ENCODE results near the gene GHRL.
"Not testable (repeated sequence)": the region's sequence is repeated elsewhere in the genome, so short reads cannot be mapped to it uniquely, and the experiment has no call there.

GHRL gene

DNA sequence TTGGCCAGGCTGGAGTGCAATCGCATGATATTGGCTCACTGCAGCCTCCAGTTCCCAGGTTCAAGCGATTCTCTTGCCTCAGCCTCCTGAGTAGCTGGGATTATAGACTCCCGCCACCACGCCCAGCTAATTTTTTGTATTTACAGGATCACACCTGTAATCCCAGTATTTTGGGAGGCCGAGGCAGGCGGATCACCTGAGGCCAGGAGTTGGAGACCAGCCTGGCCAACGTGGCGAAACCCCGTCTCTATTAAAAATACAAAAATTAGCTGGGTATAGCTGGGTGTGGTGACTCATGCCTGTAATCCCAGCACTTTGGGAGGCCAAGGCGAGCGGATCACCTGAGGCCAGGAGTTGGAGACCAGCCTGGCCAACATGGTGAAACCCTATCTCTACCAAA lies 20.3 kb downstream of the GHRL start:
- DNase-seq, result not testable (repeated sequence)

DNA sequence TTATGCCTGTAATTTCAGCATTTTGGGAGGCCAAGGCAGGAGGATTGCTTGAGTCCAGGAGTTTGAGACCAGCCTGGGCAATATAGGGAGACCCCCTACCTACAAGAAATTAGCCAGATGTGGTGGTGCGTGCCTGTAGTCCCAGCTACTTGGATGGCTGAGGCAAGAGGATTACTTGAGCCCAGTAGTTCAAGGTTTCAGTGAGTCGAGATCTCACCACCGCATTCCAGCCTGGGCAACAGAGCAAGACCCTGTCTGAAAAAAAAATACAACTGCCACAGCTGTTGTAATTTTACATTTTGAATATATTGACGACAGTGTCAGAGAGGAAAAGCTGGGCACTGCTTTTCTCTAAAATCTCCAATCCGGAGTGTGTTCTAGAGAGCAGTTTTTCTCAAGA lies 23.3 kb downstream of the GHRL start:
- DNase-seq, result no peak

DNA sequence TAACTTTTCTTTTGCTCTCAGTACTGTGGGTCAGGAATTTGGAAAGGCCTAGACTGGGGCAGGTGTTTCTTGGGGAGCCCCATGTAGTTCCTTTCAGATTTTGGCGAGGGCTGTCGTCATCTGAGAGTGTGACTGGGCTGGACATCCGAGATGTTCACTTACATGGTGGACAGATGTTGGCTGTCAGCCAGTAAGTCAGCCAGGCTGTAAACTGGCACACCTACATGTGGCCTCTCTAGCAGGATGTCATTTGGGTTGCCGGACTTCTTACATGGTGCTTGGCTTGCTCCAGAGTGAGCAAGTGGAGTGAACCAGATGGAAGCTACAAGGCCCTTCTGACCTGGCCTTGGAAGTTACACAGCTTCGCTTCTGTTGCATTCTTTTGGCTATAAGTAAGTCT lies 23.8 kb downstream of the GHRL start:
- no peak for DNase-seq

DNA sequence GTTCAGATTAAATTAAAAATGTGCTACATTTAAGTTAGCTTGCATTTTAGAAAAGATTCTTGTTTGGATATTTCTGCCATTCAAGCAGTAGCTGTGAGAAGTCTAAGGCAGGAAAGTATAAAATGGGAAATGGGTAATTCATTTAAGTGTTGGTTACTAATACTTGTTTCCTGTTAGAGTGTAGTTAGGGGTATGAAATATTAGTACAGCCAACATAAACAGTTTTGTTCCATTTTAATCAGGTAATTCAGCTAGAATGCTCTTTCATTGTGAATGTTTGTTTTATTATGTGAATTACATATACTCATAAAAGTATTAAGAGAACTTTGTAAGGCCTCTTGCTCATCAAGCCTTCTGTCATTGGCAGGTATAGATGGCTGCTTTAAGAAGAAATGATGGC lies 24.6 kb downstream of the GHRL start:
- no peak for DNase-seq

DNA sequence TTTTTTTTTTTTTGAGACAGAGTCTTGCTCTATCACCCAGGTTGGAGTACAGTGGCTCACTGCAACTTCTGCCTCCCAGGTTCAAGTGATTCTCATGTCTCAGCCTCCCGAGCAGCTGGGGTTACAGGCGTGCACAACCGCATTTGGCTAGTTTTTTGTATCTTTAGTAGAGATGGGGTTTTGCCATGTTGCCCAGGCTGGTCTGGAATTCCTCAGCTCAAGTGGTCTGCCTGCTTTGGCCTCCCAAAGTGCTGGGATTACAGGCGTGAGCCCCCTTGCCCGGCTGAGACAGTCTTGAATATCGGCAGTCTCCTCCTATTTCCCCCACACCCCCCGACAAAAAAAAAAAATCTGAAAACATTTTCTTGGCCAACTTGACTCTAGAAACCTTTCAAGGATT lies 25.8 kb downstream of the GHRL start:
- not testable (repeated sequence) for DNase-seq

DNA sequence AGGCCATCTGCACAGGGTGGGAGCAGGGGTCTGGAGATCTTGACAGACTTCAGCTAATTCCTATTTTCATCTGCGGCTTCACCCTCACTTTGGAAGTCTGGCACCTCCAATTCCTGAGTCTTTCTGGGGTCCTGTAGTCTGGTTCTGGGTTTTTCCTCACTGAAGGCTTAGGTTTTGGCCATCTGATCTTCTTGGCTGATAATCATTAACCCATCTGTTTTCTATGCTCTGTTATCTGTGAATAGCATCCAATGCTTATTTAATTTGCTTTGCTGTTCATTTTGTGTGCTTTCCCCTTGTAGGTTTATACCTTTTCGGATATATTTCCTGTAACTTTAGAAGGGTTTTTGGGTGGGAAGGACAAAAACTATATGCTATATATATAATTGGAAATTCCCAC lies 26.9 kb downstream of the GHRL start:
- no peak for DNase-seq

DNA sequence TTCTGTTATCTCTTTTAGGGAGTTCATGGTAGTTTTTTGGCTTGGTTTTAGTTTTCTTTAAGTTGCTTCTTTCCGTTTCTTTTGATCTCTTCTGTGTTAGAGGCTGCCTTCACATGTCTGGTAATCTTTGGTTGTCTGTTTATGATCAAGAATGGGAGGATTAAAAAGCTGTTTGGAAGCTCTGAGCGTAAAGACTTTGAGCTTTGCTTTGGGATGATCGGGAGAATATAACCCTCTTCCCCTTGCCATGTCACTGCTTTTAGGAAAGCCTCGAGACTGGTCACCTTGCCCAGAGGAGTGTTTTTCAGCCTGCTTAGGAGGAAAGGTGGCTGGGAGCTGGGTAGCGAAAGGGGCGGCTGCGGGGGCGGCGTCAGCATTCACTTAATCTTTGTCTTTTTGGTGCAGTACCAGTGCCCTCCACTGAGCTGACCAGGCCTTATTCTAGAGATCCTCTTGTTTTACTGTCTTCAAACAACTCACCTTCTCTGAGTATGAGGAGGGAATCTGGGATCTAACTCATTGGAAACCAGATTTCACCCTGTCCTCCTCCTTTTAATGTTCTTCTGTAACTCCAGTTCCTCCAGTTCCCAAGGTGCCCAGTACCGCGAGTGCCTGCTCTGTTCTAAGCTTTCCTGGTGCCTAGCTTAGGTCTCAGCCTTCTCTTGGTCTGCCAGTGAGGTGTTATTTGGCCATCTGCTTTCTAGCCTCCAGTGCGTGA lies 28.9 kb downstream of the GHRL start:
- no peak for DNase-seq

DNA sequence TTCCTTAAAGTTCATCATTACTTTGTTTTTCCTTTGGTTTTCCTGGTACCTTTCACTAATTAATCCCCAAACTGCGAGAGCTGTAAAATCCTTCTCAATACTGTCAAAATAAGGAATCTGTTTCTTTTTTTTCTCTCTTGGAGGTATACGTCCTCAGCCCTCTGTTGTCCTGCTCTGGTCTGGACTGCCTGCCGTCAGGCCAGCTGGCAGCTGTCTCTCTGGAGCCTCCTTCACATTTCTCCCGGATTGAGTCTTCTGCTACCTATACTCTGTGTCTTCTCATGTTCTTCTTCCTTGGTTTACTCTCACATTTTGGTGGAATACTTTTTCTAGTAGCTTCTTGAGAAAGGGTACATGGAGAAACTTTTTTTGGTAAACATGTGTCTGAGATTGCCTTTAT lies 30.7 kb downstream of the GHRL start:
- DNase-seq, result no peak

DNA sequence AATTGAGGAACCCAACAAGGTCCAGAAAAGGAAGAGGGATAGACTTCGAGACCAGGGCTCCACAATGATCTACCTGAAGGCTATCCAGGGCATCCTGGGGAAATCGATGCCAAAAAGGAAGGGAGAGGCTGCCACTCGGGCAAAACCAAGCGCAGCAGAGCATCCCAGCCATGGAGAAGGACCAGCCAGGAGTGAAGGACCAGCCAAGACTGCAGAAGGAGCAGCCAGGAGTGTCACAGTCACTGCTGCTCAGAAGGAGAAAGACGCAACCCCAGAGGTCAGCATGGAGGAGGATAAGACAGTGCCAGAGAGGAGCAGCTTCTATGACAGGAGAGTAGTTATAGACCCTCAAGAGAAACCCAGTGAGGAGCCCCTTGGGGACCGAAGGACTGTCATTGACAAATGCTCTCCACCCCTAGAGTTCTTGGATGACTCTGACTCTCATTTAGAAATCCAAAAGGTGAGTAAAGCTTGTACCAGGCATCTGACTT lies 32.5 kb downstream of the GHRL start:
- no peak for DNase-seq

DNA sequence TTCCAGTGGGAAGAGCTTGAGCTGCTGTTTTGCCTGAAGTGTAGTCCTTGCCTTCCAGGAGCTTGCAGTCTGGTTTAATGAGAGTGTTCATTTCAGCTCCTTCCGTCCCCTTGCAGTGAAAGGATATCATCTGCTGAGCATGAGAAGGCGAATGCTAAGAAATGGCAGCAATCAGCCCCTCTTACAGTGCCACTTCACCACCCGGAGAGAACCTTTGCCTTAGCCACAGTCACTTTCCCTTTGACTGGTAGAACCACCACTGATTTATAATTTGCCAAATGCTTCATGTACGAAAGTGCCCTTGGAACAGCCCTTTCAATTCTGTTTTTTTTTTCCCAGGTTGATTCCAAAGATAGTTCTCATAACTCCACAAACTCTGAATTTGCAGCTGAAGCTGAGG lies 32.9 kb downstream of the GHRL start:
- DNase-seq, result no peak

DNA sequence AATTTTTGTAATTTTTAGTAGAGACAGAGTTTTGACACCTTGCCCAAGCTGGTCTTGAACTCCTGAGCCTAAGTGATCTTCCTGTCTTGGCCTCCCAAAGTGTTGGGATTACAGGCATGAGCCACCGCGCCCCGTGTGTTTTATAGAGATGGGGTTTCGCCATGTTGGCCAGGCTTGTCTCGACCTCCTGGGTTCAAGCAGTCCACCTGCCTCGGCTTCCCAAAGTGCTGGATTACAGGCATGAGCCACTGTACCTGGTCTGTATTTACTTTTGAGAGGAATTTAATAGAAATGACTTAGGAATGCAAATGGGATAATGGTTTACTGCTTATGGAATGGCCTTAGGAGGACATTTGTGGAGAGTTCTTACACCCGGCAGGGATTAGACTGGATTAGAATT lies 33.7 kb downstream of the GHRL start:
- no peak for DNase-seq

DNA sequence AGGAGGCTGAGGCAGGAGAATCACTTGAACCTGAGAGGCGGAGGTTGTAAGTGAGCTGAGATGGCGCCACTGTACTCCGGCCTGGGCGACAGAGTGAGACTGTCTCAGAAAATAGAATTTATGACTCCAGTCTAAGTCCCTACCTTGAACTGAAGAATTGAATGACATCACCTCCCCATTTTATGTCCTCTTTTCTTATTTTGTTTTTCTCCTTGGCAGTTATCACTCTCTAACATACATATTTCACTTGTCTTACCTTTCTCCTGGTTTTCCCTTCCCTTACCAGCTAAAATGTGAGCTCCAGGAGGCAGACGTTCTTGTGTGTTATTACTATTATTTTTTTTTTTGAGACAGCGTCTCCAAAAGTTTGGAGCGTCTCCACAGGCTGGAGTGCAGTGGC lies 36.9 kb downstream of the GHRL start:
- no peak for DNase-seq

DNA sequence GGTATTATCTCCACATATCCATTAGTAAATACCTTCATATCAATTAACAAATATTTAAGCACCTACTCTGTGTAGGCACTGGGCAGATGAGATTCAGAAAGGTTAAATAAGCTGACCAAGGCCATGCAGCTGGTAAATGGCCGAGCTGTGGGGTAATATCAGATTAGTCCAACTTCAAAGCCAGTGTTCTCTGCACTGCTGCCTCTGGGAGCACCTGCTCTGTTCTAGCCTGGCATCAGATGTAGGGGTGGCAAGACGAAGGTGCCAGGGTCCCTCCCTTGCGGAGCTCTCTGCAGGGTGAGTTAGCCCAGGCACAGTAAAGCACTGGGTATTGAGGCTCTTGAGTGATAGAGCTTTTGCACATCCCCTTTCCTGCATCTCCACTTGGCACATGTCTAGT lies 39.0 kb downstream of the GHRL start:
- no peak for DNase-seq

DNA sequence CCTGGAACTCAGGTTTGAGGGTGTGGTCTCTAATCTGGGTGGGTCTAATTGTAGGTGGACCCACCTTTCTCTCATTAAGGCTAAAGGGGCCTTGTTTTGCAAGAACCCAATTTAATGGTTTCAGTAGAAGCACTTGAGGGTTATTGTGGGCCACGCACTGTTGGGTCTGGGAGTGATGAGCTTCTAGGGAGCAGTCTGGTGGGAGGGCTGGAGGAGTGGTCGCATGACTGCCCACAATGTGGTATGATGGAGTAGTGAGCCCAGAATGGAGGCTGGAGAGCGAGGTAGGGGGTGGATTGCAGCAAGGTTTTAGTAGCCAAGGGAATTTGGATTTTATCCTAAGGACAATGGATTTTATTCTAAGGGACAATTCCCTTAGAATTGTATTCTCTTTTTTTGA lies 41.7 kb downstream of the GHRL start:
- no peak for DNase-seq

DNA sequence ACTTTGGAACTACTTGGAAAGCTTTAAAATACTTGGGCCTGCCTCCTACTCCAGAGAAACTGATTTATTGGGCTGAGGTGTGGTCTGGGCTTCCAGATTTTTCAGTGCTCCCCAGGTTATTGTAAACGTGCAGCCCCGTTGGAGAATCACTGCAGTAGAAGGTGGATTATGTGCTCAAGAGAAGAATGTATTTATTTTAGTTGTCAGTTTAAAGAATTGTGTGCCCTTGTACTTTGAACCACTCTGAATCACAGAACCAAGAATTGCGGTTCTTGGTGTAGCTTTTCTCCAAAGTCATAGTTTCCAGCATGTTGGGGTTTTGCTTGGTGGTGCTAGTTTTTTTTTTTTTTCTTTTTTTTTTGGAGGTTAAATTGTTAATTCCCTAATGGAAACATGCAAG lies 42.9 kb downstream of the GHRL start:
- DNase-seq, result no peak

DNA sequence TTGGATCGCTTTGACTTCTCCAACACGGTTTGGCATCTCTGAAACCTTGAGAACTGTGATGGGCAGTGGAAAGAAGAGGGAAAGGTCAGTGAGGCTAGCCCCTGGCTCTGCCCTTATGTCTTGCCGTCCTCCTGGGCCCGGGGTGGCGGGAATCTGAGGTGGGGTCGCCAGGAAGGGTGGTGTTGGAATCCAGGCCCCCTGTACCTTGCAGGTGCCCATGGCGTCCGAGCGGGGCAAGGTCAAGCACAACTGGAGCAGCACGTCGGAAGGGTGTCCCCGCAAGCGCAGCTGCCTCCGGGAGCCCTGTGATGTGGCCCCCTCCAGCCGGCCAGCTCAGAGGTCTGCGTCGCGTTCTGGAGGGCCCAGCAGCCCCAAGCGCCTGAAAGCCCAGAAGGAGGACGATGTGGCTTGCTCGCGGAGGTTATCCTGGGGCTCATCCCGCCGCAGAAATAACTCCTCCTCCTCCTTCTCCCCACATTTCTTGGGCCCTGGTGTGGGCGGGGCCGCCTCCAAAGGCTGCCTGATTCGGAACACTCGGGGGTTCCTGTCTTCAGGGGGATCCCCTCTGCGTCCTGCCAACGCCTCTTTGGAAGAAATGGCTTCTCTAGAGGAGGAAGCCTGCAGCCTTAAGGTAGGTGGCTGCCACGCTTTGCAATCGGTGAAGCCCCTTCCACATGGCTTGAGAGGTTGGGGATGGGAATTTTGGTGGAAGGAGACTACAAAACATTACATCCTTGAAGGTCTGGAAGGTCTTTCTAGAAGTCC lies 43.6 kb downstream of the GHRL start:
- DNase-seq, result no peak

DNA sequence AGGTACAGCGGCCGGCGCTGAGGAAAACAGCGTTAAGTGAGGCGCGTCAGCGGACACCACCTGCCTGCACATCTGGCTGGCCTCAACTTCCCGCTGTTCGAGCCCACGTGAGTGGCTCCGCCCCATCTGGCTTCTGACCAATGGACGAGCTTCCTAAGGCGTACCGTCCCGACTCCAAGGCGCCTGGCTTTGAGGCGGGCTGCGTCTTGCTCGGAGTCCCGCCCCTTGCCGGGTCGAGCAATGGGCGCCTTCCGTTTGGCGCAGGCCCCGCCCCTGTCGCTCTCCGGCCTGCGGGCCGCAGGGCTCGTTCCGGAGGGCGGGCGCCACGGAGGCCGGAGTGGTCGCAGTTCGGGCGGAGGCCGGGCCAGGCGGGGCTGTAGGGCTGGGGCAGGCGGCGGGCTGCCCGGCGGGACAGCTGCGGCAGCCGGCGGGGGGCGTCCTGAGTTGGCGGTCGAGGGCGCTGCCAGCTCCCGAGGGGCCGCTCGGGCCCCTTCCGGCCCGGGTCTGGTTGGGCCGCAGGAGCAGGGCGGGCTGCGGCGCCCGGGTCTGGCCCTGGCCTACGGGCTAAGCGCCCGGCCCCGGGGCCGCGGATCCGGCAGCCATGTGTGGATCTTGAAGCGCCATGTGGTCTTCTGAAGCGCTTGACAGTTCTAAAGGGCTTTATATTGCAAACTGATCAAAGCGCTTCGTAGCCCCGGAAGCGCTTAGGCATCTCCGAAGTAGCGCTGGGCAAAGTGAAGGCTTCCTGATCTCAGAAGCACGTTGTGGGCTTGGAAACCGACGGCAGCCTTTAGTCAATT lies 44.4 kb downstream of the GHRL start, which contains the start of gene TATDN2:
Gene TATDN2, plus strand, starts transcription at position 276 of the 800 bp plus-strand sequence. CDS start 742 bp downstream, outside the sequence.
- DNase-seq, result peak; percentile 89

DNA sequence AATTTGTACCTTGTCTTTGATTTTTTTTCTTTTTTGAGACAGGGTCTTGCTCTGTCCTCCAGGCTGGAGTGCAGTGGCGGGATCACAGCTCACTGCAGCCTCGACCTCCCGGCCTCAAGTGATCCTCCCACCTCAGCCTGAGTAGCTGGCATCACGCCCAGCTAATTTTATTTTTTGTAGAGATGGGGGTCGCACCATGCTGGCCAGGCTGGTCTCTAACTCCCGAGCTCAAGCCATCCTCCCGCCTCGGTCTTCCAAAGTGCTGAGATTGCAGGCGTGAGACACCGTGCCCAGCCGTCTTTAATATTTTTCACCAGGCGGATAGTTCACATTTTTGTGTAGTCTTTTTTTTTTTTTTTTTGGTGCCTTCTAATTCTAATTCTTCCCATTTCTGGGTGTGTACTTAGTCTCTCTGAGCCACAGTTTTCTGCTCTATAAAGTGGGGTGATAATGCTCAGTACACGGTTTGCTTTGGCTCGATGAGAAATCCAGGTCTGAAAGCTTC lies 45.0 kb downstream of the GHRL start:
- no peak for DNase-seq

DNA sequence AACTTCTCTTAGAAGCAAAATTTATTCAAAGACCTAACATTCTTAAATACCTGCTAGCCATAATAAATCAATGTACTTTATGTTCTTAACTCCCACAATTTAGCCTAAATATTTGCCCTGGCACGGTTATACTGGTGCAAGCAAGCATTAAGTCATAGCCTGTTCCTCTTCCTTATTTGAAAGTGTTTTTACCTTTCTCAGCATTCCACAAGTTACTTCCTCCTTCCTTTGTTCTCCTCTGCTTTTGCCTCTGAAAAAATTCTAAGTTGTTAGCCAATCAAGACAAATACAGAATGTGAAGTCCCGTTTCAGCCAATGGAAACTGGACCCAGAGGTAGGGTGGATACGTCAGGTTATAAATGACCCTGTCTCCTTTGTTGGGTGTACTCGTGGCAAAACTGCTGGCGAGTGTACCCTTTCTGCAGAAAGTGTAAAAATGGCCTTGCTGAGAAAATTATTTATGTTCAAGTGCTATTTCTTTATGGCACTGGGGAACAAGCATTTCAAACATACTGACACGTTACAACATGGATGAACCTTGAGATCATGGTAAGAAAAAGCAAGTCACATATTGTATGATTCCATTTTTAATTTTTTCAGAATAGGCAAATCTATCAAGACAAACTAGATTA lies 47.5 kb downstream of the GHRL start:
- DNase-seq, result no peak

DNA sequence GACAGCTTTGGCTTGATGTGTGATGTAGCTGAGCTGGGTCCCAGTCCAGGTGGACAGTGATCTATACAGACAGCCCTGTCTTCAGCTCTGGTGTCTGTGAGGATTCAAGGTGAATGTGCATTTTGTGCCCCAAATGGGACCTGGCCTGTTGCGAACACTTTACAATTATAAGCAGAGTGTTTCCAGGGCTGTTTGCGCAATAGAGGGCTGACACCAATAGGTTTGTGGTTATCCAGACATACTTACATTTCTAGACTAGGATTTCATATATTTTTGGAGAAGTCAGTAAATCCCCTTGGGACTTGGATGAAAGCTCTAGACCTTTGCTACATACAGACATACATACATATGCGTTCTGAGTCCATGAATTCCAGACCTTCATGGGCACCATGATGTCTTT lies 48.7 kb downstream of the GHRL start:
- no peak for DNase-seq

DNA sequence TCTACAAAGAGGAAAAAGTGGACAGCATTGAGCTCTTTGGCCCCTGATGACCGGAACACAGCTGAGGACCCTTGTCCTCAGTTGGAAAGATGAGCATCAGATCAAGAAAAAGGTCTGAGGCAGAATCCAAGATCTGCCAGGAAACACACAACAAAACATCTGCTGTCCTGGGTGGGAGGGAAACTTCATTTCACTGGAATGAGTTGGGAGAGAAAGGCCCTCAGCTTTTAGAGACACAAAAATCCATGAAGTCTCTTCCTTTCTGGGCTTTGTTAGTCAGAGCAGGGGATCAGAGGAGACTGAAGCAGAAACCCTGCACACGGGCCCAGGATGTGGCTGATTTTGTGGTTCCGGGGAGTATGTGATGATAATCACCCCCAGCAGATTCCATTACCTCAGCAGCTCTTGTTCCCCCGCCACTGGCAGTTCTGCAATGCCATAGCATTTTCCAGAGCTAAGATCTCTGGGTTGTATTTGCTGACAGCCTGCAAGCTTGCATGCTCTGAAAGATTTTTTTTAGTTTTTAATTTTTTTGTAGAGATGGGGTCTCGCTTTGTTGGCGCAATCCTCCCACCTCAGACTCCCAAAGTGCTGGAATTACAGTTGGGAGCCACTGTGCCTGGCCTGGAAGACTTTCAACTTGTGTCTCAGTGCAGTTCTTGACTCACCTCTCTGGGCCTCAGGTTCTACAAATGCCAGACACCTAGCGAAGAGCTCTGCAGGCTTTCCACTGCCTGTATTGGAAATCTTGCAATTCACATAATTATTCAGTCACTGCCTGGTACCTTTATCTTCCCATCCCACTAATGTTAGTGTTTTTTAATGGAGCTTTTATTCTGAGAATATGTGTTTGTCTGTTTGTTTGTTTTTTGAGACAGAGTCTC lies 50.3 kb downstream of the GHRL start:
- DNase-seq, result no peak

DNA sequence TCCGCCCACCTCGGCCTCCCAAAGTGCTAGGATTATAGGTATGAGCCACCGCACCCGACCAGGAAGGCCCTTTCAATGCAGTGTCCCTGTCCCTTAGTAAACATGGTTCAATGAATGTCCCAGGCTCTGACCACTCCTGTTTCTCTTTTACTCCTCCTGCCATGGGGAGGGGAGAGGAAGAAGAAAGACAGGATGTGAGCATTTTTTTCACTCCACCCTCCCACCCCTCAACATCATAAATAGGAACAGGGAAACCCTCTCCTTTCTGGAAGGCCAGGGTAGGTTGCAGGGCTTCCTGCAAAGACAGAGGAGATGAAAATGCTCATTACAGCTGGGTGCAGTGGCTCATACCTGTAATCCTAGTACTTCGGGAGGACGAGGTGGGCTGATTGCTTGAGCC lies 51.9 kb downstream of the GHRL start:
- no peak for DNase-seq

All from T1000 (cell line).